A375 (cell line): ENCODE data around the gene KLF5. TPM values are rescaled to one million over a fixed set of nuclear protein-coding genes. Genes with fewer than 3 reads are reported as not detected.

Experiments used
- small RNA-seq: library from RNA; depleted of rRNA; stranded (forward); fragments of <200 nt; gene quantifications from one replicate; pipeline ENCODE3, GENCODE V24; 2014
- total RNA-seq: library from RNA; depleted of rRNA; stranded (reverse); fragments of >200 nt; shearing (Covaris generic); gene quantifications from 2 replicates; pipeline ENCODE4 v1.2.3, GENCODE V29; 2014; rRNA removed

The KLF5 gene
- total RNA-seq = 27.1 and 36.8 TPM in 2 replicates

DNA sequence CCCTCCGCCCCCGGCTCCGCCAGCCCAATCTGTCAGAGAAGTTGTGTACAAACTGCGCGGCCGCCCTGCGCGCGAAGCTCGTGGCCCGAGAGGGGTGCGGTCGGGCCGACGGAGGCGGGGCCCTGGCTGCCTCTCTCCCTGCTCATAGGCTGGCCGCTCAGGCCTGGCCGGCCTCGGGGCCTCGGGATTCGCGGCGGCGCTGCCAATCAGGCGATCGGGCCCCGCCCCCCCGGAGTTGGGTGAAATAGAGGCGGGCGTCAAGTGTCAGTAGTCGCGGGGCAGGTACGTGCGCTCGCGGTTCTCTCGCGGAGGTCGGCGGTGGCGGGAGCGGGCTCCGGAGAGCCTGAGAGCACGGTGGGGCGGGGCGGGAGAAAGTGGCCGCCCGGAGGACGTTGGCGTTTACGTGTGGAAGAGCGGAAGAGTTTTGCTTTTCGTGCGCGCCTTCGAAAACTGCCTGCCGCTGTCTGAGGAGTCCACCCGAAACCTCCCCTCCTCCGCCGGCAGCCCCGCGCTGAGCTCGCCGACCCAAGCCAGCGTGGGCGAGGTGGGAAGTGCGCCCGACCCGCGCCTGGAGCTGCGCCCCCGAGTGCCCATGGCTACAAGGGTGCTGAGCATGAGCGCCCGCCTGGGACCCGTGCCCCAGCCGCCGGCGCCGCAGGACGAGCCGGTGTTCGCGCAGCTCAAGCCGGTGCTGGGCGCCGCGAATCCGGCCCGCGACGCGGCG is at the start of gene KLF5:
KLF5 (plus strand) TSS at position 270 of the 724 bp plus-strand sequence; CDS start at position 593, 323 bp downstream.

Small RNA genes lying within 50 kb of the gene (small RNA-seq; reads per million reads assigned to genes)
- gene RNU6-66P = not detected
